Sigmoid colon (tissue), 7 donors: ENCODE results near the gene SZT2. TPM values are rescaled to one million over a fixed set of nuclear protein-coding genes. Genes with fewer than 3 reads are reported as not detected.
"Not testable (repeated sequence)": the region's sequence is repeated elsewhere in the genome, so short reads cannot be mapped to it uniquely, and the experiment has no call there.

Experiments used
- DNase-seq: peaks from one replicate; pipeline ENCODE4 v3.0.0-alpha.2; 2019
- H3K27ac ChIP-seq, 4 donors: fragments of 200-600 bp; sonication (generic); one replicate each; pipeline ENCODE4 v1.5.1; 2016 to 2019; ENCODE audit warnings: mild to moderate bottlenecking in 1 of 4
- H3K27me3 ChIP-seq, 3 donors: fragments of 200-600 bp; sonication (generic); one replicate each; pipeline ENCODE4 v1.5.1; 2019; ENCODE audit warnings: mild to moderate bottlenecking in 1 of 3
- H3K36me3 ChIP-seq, 4 donors: fragments of 200-600 bp; sonication (generic); one replicate each; pipeline ENCODE4 v1.5.1; 2016 to 2019
- H3K4me1 ChIP-seq, 4 donors: fragments of 200-600 bp; sonication (generic); one replicate each; pipeline ENCODE4 v1.5.1; 2017 to 2019
- H3K4me3 ChIP-seq, 4 donors: fragments of 200-600 bp; sonication (generic); one replicate each; pipeline ENCODE4 v1.5.1; 2017 to 2019; ENCODE audit warnings: mild to moderate bottlenecking in 2 of 4, moderate library complexity in 1 of 4
- H3K9me3 ChIP-seq, 4 donors: fragments of 200-600 bp in 3 of 4; sonication (generic) in 3 of 4; one replicate each; pipeline versions ENCODE4 v1.5.1 to v1.6.1; 2013 to 2019
- EP300 ChIP-seq, 4 donors: sonication (generic); formaldehyde crosslinking; IDR thresholded peaks; one replicate each; pipeline ENCODE4 v1.6.1; 2017; ENCODE audit warnings: antibody characterized with exemption in 4 of 4
- POLR2A ChIP-seq, 2 donors: fragments of 450-650 bp; IDR thresholded peaks; one replicate each; pipeline ENCODE4 v1.6.1; 2016; ENCODE audit warnings: antibody characterized with exemption in 2 of 2, mild to moderate bottlenecking in 2 of 2, moderate library complexity in 2 of 2
- POLR2AphosphoS5 ChIP-seq, 4 donors: sonication (generic); formaldehyde crosslinking; IDR thresholded peaks; one replicate each; pipeline ENCODE4 v1.6.1; 2017; ENCODE audit warnings: antibody characterized with exemption in 4 of 4
- WGBS, 2 donors: extraction: QIAGEN DNeasy Blood & Tissue Kit; methylation state at CpG; one replicate each; pipeline ENCODE4 v1.1.7; 2013; 5-methylcytosine and 5-hydroxymethylcytosine counted together
- intact Hi-C: fragments of 100-400 bp; cut with DNase I; formaldehyde crosslinking; loops from one replicate; pipeline ENCODE4 v1.15.1; 2023
- polyA plus RNA-seq, 3 donors: library from polyadenylated mRNA; stranded (reverse); fragments of 200-250 nt; gene quantifications; one replicate each; pipeline ENCODE4 v1.2.3, GENCODE V29; 2013
- total RNA-seq, 4 donors: library from RNA; depleted of rRNA; stranded (reverse); fragments of >200 nt; gene quantifications; one replicate each; pipeline ENCODE4 v1.1.0, GENCODE V29; 2016
- TF ChIP-seq, protein P1 (sequence below), 4 experiments: fragments of 450-650 bp in 3 of 4; fragments of 200-600 bp in 1 of 4; IDR thresholded peaks; one replicate each; pipeline ENCODE4 v1.5.1; 2016 to 2019; ENCODE audit warnings: antibody characterized with exemption in 4 of 4, mild to moderate bottlenecking in 3 of 4, moderate library complexity in 2 of 4
- donor health status: healthy with polysubstance abuse.
- donor health status: Bipolar disorder and iron deficiency.
- donor health status: healthy.

Gene SZT2
- total and polyA plus RNA-seq, 7 donors, result 4.6 to 47.4 (median 19.3) TPM

GRCh38 chr1:43466403-43466802 is 76.7 kb downstream of the SZT2 start:
- no peaks in the 10 kb centered on the region for H3K36me3 ChIP-seq
- H3K27me3 ChIP-seq, result no peaks in the 10 kb centered on the region
- DNase-seq, result no peak
- no peaks in the 10 kb centered on the region for H3K9me3 ChIP-seq
- no peaks in the 10 kb centered on the region for H3K4me1 ChIP-seq
- TF ChIP-seq POLR2A (IDR thresholded peaks at IDR 0.05) (no peak), POLR2AphosphoS5 (IDR thresholded peaks at IDR 0.05) (no peak), EP300 (IDR thresholded peaks at IDR 0.05) (no peak)
- TF ChIP-seq, protein P1, sequence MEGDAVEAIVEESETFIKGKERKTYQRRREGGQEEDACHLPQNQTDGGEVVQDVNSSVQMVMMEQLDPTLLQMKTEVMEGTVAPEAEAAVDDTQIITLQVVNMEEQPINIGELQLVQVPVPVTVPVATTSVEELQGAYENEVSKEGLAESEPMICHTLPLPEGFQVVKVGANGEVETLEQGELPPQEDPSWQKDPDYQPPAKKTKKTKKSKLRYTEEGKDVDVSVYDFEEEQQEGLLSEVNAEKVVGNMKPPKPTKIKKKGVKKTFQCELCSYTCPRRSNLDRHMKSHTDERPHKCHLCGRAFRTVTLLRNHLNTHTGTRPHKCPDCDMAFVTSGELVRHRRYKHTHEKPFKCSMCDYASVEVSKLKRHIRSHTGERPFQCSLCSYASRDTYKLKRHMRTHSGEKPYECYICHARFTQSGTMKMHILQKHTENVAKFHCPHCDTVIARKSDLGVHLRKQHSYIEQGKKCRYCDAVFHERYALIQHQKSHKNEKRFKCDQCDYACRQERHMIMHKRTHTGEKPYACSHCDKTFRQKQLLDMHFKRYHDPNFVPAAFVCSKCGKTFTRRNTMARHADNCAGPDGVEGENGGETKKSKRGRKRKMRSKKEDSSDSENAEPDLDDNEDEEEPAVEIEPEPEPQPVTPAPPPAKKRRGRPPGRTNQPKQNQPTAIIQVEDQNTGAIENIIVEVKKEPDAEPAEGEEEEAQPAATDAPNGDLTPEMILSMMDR (IDR thresholded peaks at IDR 0.05), result no peak
- 50 to 61% methylated on average over 2 of the region's 2 CpGs for WGBS, 2 donors
- intact Hi-C loops, result no loop called here
- no peak overlapping the region for H3K27ac ChIP-seq
- H3K4me3 ChIP-seq, result no peak overlapping the region

- no peaks in the 10 kb centered on the region for H3K4me1 ChIP-seq
- intact Hi-C loops, result no loop called here
- H3K36me3 ChIP-seq, result no peaks in the 10 kb centered on the region
- no peak for DNase-seq
- H3K9me3 ChIP-seq, result no peaks in the 10 kb centered on the region
- WGBS, 2 donors, result 90 to 93% methylated on average over 3 of the region's 3 CpGs
- no peaks in the 10 kb centered on the region for H3K27me3 ChIP-seq
- no peak for TF ChIP-seq POLR2A (IDR thresholded peaks at IDR 0.05)
- TF ChIP-seq, protein P1 (IDR thresholded peaks at IDR 0.05), result no peak
- TF ChIP-seq EP300 (IDR thresholded peaks at IDR 0.05), result no peak
- TF ChIP-seq POLR2AphosphoS5 (IDR thresholded peaks at IDR 0.05), result no peak
- no peak overlapping the region for H3K27ac ChIP-seq
- no peak overlapping the region for H3K4me3 ChIP-seq
Measured at GRCh38 chr1:43468414-43468813, 78.7 kb downstream of the SZT2 start.

- Histone ChIP-seq H3K4me3 (no peak overlapping the region), H3K4me1 (no peaks in the 10 kb centered on the region), H3K27me3 (no peaks in the 10 kb centered on the region), H3K36me3 (no peaks in the 10 kb centered on the region), H3K9me3 (no peaks in the 10 kb centered on the region), H3K27ac (no peak overlapping the region)
- intact Hi-C loops, result no loop called here
- TF ChIP-seq, protein P1 (IDR thresholded peaks at IDR 0.05), result no peak
- no peak for TF ChIP-seq POLR2A (IDR thresholded peaks at IDR 0.05)
- no peak for TF ChIP-seq POLR2AphosphoS5 (IDR thresholded peaks at IDR 0.05)
- no peak for TF ChIP-seq EP300 (IDR thresholded peaks at IDR 0.05)
- DNase-seq, result no peak
- WGBS, 2 donors, result 73 to 76% methylated on average over 1 of the region's 1 CpG
Measured at GRCh38 chr1:43469932-43470331, 80.2 kb downstream of the SZT2 start.

- TF ChIP-seq POLR2AphosphoS5 (IDR thresholded peaks at IDR 0.05) (no peak), POLR2A (IDR thresholded peaks at IDR 0.05) (no peak), EP300 (IDR thresholded peaks at IDR 0.05) (no peak)
- TF ChIP-seq, protein P1 (IDR thresholded peaks at IDR 0.05), result no peak
- 91 to 93% methylated on average over 5 of the region's 5 CpGs for WGBS, 2 donors
- no peaks in the 10 kb centered on the region for H3K36me3 ChIP-seq
Measured at GRCh38 chr1:43472087-43472462, 82.4 kb downstream of the SZT2 start.

DNA sequence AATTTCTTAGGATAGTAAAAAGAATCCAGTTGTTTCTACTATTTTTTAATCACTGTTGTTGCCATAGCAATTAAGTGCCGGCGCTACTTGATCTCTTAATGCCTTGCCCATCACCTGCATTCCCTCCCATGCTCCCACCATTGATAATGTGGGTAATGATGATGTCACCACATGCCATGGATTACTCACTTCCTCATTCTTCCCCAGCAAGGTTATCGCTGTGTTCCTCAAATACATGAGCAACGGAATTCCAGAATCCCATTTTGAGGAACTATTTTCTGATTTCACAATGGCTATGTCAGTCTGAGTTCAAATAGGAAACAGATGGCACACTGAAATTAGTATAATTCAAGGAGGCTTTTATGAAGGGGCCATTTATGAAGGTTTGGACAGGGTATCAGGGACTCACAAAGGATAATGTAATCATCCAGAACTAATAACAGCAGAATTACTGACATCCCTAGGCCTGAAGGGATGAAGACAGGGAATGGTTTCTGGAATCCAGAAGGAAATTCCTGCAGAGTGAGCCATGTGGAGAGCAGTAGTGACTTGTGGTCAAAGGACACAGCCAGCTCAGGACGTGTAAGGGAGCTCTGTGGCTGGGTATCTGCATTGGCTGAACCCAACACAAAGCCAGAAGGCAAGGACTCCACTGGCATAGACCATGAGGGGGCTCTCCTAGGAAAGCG is 82.9 kb downstream of the SZT2 start:
- H3K27ac ChIP-seq, H3K36me3 ChIP-seq, H3K4me1 ChIP-seq, H3K9me3 ChIP-seq, DNase-seq, H3K4me3 ChIP-seq, H3K27me3 ChIP-seq, intact Hi-C loops: not testable (repeated sequence)
- 73 to 88% methylated on average over 5 of the region's 6 CpGs for WGBS, 2 donors

More at GRCh38 chr1:43472087-43472462, 82.4 kb downstream of the SZT2 start:
- no peak overlapping the region for H3K4me3 ChIP-seq
- intact Hi-C loops, result no loop called here
- H3K9me3 ChIP-seq, result no peaks in the 10 kb centered on the region
- no peaks in the 10 kb centered on the region for H3K27me3 ChIP-seq
- no peaks in the 10 kb centered on the region for H3K4me1 ChIP-seq
- H3K27ac ChIP-seq, result no peak overlapping the region
- DNase-seq, result no peak
